M059J (cell line): Measurements from ENCODE around the gene GALNT9. TPM values are rescaled to one million over a fixed set of nuclear protein-coding genes. Genes with fewer than 3 reads are reported as not detected.

Source experiments
- DNase-seq: peaks from one replicate; pipeline ENCODE4 v3.0.0-alpha.2; 2012; ENCODE audit warnings: low read depth
- total RNA-seq: library from RNA; depleted of rRNA; stranded (reverse); fragments of >200 nt; shearing (Covaris generic); gene quantifications from 2 replicates; pipeline ENCODE4 v1.2.3, GENCODE V29; 2014

GALNT9 gene
- total RNA-seq, 1 experiment from 2014 or later, result not detected

GRCh38 chr12:132344181-132344580 lies 14.8 kb upstream of the GALNT9 start:
- no peak for DNase-seq

- no peak for DNase-seq
Measured at GRCh38 chr12:132343294-132344004, 14.1 kb upstream of the GALNT9 start.

GRCh38 chr12:132342251-132343227 lies 13.2 kb upstream of the GALNT9 start:
- no peak for DNase-seq

- no peak for DNase-seq
Measured at GRCh38 chr12:132341318-132342050, 12.1 kb upstream of the GALNT9 start.

GRCh38 chr12:132340266-132341035 lies 11.1 kb upstream of the GALNT9 start:
- DNase-seq, result no peak

GRCh38 chr12:132339856-132340255 lies 10.5 kb upstream of the GALNT9 start:
- DNase-seq, result no peak

DNA sequence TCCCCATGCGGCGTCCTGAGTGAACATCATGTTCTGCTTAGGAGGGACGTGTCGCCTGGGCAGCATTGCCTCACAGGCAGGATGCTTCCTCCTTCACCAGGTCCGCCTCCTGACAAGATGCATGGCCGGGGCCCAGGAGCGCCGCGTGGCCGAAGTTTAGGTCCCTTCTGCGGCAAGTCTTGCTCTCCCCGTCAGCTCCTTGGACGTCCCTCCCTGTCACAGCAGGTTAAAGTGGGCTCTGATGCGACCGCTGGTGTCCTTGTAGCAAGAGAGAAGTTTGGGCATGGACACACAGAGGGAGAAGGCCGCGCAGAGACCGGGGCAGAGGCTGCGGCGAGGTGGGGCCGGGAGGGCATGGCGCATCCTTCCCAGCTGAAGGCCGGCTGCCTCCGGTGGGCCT lies 9.4 kb upstream of the GALNT9 start:
- no peak for DNase-seq

GRCh38 chr12:132338311-132338710 lies 8.9 kb upstream of the GALNT9 start:
- DNase-seq, result no peak

GRCh38 chr12:132337557-132337956 lies 8.2 kb upstream of the GALNT9 start:
- no peak for DNase-seq

- DNase-seq, result no peak
Measured at GRCh38 chr12:132336451-132337413, 7.3 kb upstream of the GALNT9 start.

GRCh38 chr12:132335179-132335756 lies 5.9 kb upstream of the GALNT9 start:
- no peak for DNase-seq

GRCh38 chr12:132333766-132334165 lies 4.4 kb upstream of the GALNT9 start:
- no peak for DNase-seq

- DNase-seq, result no peak
Measured at GRCh38 chr12:132333273-132333672, 3.9 kb upstream of the GALNT9 start.

GRCh38 chr12:132330549-132330881 lies 1.1 kb upstream of the GALNT9 start:
- no peak for DNase-seq

DNA sequence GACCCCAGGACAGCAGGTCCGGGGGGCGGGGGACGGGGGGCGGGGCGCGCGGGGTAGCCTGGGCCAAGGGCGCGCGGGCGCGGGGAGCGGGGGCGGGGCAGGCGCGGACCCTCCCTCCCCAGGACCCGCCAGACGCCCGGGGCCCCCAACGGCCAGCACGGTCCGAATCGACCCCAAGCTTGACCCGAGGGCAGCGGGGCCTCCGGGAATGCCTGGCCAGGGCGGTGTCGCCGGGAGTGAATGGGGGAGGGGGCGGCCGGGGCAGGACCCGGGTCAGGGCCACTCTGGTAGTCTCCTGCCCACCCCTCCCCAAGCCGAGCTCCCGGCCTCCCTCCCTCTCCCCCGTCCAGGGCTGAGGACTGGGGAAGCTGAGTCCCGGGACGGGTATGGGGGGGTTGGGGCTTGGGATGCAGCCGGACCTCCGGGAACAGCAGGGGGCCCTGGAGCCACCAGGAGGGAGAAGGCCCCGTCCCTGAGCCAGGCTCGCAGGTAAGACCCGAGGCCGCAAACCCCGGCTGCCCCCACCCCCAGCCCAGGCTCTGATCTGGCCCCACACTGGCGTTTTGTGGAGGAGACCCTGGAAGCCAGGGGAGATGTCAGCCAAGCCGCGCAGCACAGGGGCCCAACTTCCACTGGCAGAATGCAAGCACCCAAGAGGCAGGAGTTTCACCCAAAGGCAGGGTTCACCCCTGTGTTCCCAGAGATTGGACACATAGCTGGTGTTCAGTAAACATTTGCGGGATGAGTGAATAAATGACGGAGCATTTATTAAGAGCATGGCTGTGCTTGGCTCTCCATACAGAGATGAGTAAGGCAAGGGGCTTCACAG lies 545 bp upstream of the GALNT9 start:
- no peak for DNase-seq

DNA sequence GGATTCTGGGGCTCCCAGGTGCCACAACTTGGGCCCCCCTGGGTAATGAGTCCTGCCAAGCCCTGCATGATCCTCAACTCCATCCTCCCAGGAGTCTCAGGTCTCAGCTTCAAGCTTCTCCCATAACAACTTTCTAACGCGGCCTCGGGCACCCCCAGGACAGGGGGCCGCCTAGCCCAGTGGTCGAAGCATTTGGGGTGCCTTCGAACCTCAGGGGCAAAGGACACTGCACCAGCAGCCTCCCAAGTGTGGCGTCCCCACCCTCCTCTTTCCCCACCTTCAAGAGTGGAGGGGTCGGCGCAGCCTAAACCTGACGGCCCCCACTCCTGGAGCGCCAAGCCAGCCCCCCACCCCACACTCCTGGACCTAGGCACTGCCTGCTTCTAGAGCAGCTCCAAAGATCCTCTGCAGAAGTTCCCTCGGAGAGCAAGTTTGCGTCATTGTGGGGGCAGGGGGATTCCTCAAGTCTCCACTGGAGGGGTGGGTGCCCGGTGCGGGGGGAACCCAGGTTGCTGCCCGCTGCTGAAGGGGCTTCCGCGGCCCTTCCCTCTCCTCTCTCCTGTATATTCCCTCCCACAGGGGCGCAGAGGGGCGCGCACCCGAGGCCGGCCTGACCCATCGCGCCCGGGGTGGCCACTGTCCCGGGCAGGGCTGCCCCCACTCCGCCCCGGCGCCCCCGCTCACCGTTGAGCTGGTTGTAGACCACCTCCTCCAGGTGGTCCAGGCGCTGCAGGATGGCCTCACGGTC lies 933 bp downstream of the GALNT9 start:
- no peak for DNase-seq

DNA sequence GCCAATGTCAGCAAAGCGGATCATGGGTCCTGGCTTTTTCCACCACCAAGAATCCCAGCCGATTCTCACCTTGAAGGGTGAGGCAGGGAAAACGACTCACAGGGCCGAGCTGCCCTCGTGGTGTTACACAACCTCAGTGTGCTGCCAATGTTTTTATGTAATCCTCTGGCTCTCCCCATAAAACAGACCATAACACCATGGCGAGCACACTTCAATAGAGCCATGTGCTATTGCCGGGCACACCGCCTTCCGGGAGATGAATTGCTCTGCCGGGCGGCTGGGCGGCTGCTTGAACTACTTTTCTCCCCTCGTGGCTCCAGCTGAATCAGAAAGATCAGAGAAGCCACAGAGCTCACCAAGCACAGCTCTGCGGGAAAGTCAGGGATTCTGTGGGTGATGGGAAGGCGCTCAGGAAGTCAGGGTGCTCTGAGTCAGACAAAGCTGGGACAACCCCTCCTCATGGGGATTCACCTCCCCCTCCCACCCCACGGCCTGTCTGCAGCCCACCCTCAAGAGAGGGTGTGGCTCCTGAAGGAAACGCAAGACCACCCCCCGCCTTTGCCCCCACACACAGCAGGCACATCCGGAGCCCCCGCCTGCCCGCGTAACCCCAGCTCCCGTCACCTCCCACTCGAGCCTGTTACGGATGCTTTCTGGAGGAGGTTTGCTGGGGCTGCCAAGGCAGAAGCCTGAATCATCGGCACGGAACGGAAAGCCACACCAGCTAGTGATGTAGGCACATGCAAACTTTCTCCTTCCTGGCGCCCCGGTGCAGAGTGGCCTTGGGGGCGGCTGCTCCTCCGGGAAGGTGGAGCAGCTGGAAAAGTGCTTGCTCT lies 1.8 kb downstream of the GALNT9 start:
- peak; percentile 73 for DNase-seq
